ENCODE data around the gene SIRT3. TPM values are rescaled to one million over a fixed set of nuclear protein-coding genes. Genes with fewer than 3 reads are reported as not detected.

SIRT3 gene
- total and polyA plus RNA-seq, 4 donors, result 9.9 to 17.1 (median 14.6) TPM

- H3K27ac ChIP-seq (ENCODE audit: low read depth in 1 of 2, low read length in 2 of 2), result no peak overlapping the region
- H3K4me1 ChIP-seq (ENCODE audit: control insufficient read depth in 4 of 4, insufficient read depth in 4 of 4, low read length in 3 of 4), result no peaks in the 10 kb centered on the region
- DNase-seq (ENCODE audit: low spot score), result no peak
- no peak for TF ChIP-seq HNF4G (IDR thresholded peaks at IDR 0.05)
- TF ChIP-seq HNF4A (conservative IDR thresholded peaks at IDR 0.05), result no peak
- no peak for TF ChIP-seq SP1 (IDR thresholded peaks at IDR 0.05)
- TF ChIP-seq YY1 (IDR thresholded peaks at IDR 0.05), result no peak
- TF ChIP-seq REST (IDR thresholded peaks at IDR 0.05), result no peak
- TF ChIP-seq ZBTB33 (IDR thresholded peaks at IDR 0.05), result no peak
- no peak for TF ChIP-seq MAX (IDR thresholded peaks at IDR 0.05)
- TF ChIP-seq CTCF (IDR thresholded peaks at IDR 0.05; ENCODE audit: low read depth, low read length, missing input control), result no peak
- TF ChIP-seq GABPA (IDR thresholded peaks at IDR 0.05 in 1 of 2, conservative IDR thresholded peaks at IDR 0.05 in 1 of 2), result no peak
- no peak for TF ChIP-seq JUND (IDR thresholded peaks at IDR 0.05)
- no peak for TF ChIP-seq FOXA2 (IDR thresholded peaks at IDR 0.05)
- TF ChIP-seq EGR1 (IDR thresholded peaks at IDR 0.05; ENCODE audit: low read depth in 2 of 2), result no peak
- no peak for TF ChIP-seq RAD21 (IDR thresholded peaks at IDR 0.05)
- TF ChIP-seq FOXA1 (IDR thresholded peaks at IDR 0.05), result no peak
- TF ChIP-seq RXRA (IDR thresholded peaks at IDR 0.05), result no peak
- no peak for TF ChIP-seq NR2F2 (IDR thresholded peaks at IDR 0.05)
- no peak for TF ChIP-seq ATF3 (IDR thresholded peaks at IDR 0.05)
- H3K9ac ChIP-seq (ENCODE audit: low read depth in 1 of 2, low read length in 2 of 2), result no peak overlapping the region
- peaks cover 0 to 18% (median 9%) of the 10 kb centered on the region in 4 donors for H3K36me3 ChIP-seq (ENCODE audit: control insufficient read depth in 4 of 4, insufficient read depth in 3 of 4, low read depth in 1 of 4, low read length in 3 of 4)
- no peak overlapping the region for H3K4me3 ChIP-seq (ENCODE audit: low read depth in 1 of 3, low read length in 3 of 3)
- H3K9me3 ChIP-seq (ENCODE audit: control insufficient read depth in 4 of 4, low read length in 3 of 4), result no peaks in the 10 kb centered on the region
- no peaks in the 10 kb centered on the region for H3K27me3 ChIP-seq (ENCODE audit: control insufficient read depth in 4 of 4, insufficient read depth in 4 of 4, low read length in 3 of 4)
- 92% methylated on average over 6 of the region's 6 CpGs for WGBS
These were observed 8.2 kb downstream of the SIRT3 start for GRCh38 chr11:227824-228379.
